Stimulated activated CD4-positive, alpha-beta T cell treated with anti-CD3 and anti-CD28 coated beads, TNF-alpha, amount 100 ng/mL, for 4 hours (primary cell): ENCODE data around the gene PCSK4.
A peak's percentile ranks its signal among the peaks of the same experiment; 100 is the strongest.
"Not testable (repeated sequence)": the region's sequence is repeated elsewhere in the genome, so short reads cannot be mapped to it uniquely, and the experiment has no call there.

ENCODE experiments used
- DNase-seq, 3 experiments: peaks; one replicate each; pipeline ENCODE4 v3.0.0-alpha.2; 2020; ENCODE audit warnings: low read depth in 3 of 3

Gene PCSK4

GRCh38 chr19:1505012-1505411, 14.9 kb upstream of the PCSK4 start:
- DNase-seq: no peak

DNA sequence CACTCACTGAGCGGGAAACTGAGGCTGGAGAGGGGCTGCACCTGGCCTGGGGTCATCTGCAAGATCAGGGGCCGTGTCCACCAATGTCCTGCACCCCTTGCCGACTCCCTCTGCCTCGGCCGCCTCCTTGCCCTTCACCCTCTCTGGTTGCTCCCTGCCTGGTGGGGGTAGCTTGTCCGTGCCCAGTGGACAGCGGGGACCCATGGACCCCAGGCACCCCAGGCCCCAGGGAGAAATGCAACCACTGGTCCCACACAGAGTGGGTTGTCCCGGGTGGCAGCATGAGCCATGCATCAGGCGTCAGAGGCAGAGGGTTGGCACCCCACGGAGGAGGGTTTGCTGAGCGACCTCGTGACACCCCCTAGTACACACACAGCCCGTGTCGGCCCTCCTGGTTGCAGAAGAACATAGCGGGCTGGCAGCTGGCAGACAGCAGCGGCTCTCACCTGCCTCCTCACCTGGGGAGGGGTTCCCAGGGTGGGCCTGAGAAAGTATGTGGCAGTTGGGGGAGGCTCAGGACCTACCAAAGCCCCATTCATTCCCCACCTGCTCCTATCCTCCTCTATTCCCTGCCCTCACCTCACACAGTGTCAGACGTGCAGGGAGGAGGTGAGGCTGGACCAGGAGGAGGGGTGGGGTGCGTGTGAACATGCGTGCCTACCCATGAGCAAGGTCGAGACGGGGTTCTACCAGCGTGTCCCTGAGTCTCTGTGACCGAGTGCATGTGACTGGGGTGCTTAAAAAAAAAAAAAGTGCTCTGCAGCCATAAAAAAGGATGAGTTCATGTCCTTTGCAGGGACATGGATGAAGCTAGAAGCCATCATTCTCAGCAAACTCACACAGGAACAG, 14.0 kb upstream of the PCSK4 start:
- DNase-seq: no peak

GRCh38 chr19:1503089-1503924, 13.2 kb upstream of the PCSK4 start:
- DNase-seq: peak; percentile 46 to 52 (median 48)

GRCh38 chr19:1502433-1503088, 12.4 kb upstream of the PCSK4 start:
- no peak for DNase-seq

- no peak for DNase-seq
Measured at GRCh38 chr19:1501200-1501595, 11.0 kb upstream of the PCSK4 start.

DNA sequence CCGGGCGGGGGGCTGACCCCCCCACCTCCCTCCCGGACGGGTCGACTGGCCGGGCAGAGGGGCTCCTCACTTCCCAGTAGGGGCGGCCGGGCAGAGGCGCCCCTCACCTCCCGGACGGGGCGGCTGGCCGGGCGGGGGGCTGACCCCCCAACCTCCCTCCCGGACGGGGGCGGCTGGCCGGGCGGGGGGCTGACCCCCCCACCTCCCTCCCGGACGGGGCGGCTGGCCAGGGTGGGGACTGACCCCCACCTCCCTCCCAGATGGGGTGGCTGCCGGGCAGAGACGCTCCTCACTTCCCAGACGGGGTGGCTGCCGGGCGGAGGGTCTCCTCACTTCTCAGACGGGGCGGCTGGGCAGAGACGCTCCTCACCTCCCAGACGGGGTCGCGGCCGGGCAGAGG, 9.1 kb upstream of the PCSK4 start:
- not testable (repeated sequence) for DNase-seq

DNA sequence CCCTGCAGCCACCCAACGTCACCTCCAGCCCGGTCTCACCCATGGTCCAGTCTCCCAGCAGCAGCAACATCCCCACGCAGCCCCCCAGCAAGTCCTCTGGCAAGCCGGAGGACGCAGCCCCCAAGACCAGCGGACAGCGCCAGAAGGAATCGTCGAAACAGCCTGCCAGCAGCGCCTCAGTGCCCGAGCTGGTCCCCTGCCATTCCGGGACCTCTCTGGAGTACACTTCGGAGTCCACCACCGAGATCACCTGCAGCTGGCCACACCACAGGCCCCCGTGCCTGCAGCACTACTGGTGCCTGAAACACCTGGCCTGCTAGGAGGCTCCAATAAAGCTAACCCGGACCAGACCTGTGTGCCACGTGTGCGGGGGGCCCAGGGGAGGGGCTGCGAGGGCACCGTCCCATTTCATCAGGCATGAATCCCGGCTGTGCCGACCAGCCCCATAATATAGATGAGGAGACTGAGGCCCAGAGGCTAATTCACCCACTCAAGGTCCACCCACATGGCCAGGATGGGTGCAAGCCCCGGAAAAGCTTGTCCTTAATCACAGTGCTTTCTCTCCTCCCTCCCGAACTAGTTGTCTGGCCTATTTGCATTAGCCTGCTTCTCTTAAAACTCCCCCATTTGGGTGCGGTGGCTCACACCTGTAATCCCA, 7.6 kb upstream of the PCSK4 start:
- no peak for DNase-seq

- no peak for DNase-seq
Measured at GRCh38 chr19:1496714-1497577, 6.8 kb upstream of the PCSK4 start.

- no peak for DNase-seq
Measured at GRCh38 chr19:1495799-1496713, 5.9 kb upstream of the PCSK4 start.

- no peak for DNase-seq
Measured at GRCh38 chr19:1495051-1495798, 5.1 kb upstream of the PCSK4 start.

GRCh38 chr19:1494115-1494815, 4.1 kb upstream of the PCSK4 start:
- DNase-seq: no peak

GRCh38 chr19:1492474-1493006, 2.4 kb upstream of the PCSK4 start:
- DNase-seq: no peak

DNA sequence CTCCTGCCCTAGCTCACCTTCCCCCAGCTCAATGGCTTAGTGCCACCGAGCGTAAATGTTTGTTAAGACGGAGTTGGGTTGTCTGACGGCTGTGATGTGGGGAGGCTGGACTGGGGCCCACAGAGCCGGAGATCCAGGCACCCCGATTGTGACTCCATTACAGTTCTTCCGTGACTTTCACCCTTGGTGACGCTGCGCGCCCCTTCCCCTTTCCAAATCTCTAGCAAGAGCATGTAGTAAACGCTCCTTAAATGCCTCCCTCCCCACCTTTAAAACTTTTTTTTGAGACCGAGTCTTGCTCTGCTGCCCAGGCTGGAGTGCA, 1.7 kb upstream of the PCSK4 start:
- no peak for DNase-seq

GRCh38 chr19:1491114-1491848, 1.1 kb upstream of the PCSK4 start, which contains the start of gene REEP6:
TSS of gene REEP6 (plus strand) at chr19:1491181. CDS start at chr19:1491270, 89 bp downstream.
- DNase-seq: no peak

DNA sequence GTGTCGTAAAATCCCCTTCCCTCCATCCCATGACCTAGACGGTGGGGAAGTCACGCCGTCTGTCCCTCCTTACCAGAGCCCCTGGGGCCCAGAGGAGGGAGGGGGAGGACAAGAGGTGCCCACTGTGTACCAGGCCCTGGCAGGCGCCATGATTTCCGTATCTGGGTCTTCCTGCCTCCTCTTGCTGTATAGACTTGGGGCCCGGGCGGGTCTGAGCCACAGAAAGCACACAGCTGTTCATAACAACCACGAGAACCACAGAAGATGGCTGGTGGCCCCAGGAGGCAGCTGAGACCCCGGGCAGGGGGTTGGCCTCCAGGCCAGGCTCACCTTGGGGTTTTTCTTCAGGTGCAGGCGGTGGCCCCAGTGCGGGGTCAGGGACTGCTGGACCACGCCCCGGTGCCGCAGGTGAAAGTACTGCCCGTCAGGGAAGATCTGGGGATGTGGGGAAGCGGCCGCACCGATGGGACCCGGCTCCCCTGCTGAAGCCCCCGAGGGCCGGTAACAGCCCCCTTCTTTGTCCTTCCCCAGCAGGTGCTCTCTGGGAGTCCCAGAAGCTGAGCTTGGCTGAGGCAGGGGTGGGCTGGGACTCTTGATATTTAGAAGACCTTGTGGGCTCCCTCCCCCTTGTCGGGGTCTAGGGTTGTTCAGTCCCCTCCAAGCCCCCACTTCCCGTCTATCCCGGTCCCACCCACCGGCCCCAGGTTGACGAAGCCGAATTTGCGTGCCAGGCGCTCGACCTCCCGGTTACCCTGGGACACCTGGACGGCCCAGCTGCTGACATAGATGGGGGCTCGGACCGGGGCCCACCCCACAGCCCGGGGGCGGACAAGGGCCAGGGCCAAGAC, 463 bp downstream of the PCSK4 start:
- DNase-seq: no peak

DNA sequence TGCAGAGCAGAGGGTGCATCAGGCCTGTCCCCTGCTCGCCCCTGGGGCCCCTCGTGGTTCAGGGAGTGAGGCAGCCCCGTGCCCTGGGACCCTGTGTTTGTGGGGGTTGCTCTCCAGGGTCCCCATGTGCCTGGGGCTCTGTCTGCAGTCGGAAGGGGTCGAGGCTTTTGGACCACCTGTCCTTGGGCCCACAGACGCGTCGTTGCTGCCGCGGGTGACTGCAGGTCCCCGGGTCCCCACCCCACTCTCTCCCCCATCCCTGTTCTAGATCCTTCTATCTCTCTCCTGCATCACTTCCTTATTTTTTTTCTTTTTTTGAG, 1.9 kb downstream of the PCSK4 start:
- DNase-seq: no peak
